GM06990 (cell line): ENCODE data around the gene SRR.
A peak's percentile ranks its signal among the peaks of the same experiment; 100 is the strongest.

ENCODE experiments used
- DNase-seq: peaks from one replicate; pipeline ENCODE4 v3.0.0-alpha.2; 2011; ENCODE audit not compliant: insufficient read length; ENCODE audit errors: extremely low read depth
- H3K27me3 ChIP-seq: replicated peaks from 2 replicates; pipeline ENCODE4 v1.6.0; 2011; ENCODE audit warnings: low read length; ENCODE audit not compliant: control insufficient read depth, insufficient read depth
- H3K36me3 ChIP-seq: 2 replicates; pipeline ENCODE4 v1.5.1; 2011; ENCODE audit warnings: low read length; ENCODE audit not compliant: control insufficient read depth, insufficient read depth
- H3K4me3 ChIP-seq: replicated peaks from 2 replicates; pipeline ENCODE4 v1.5.1; 2011; ENCODE audit warnings: low read depth, mild to moderate bottlenecking, control low read depth, low read length
- CTCF ChIP-seq: IDR thresholded peaks from 2 replicates; pipeline ENCODE4 v1.5.1; 2011; ENCODE audit warnings: low read length, control low read depth, mild to moderate bottlenecking, inconsistent platforms; ENCODE audit not compliant: insufficient read depth, poor library complexity, severe bottlenecking

Gene SRR

GRCh38 chr17:2274414-2274813 is 29.3 kb upstream of the SRR start:
- TF ChIP-seq CTCF = no peak
- Histone ChIP-seq H3K36me3 (peaks cover under 1% of the 10 kb centered on the region), H3K27me3 (no peaks in the 10 kb centered on the region), H3K4me3 (no peak overlapping the region)
- no peak for DNase-seq

- Histone ChIP-seq H3K27me3 (no peaks in the 10 kb centered on the region), H3K4me3 (no peak overlapping the region), H3K36me3 (peaks cover 3% of the 10 kb centered on the region)
- TF ChIP-seq CTCF = no peak
- no peak for DNase-seq
Observed at GRCh38 chr17:2275722-2276121, 28.0 kb upstream of the SRR start.

GRCh38 chr17:2277429-2278170 is 26.1 kb upstream of the SRR start:
- no peak for DNase-seq
- no peak for TF ChIP-seq CTCF

GRCh38 chr17:2279707-2280106 is 24.0 kb upstream of the SRR start:
- TF ChIP-seq CTCF = no peak
- Histone ChIP-seq H3K4me3 (no peak overlapping the region), H3K27me3 (no peaks in the 10 kb centered on the region), H3K36me3 (peaks cover 19% of the 10 kb centered on the region)
- DNase-seq = no peak

More at GRCh38 chr17:2277429-2278170, 26.1 kb upstream of the SRR start:
- H3K36me3 ChIP-seq = peaks cover 14% of the 10 kb centered on the region
- H3K4me3 ChIP-seq = no peak overlapping the region
- H3K27me3 ChIP-seq = no peaks in the 10 kb centered on the region

- H3K36me3 ChIP-seq = peaks cover 19% of the 10 kb centered on the region
- peak; percentile 51 for TF ChIP-seq CTCF
- no peak for DNase-seq
Observed at GRCh38 chr17:2282297-2282873, 21.4 kb upstream of the SRR start.

More at GRCh38 chr17:2282297-2282873, 21.4 kb upstream of the SRR start:
- no peaks in the 10 kb centered on the region for H3K27me3 ChIP-seq
- H3K4me3 ChIP-seq = no peak overlapping the region
